ENCODE results near the gene CDC5L. TPM values are rescaled to one million over a fixed set of nuclear protein-coding genes. Genes with fewer than 3 reads are reported as not detected.

The CDC5L gene
- polyA plus RNA-seq, 3 donors from 2014 or later, result 8.1 to 16.6 (median 10.6) TPM

DNA sequence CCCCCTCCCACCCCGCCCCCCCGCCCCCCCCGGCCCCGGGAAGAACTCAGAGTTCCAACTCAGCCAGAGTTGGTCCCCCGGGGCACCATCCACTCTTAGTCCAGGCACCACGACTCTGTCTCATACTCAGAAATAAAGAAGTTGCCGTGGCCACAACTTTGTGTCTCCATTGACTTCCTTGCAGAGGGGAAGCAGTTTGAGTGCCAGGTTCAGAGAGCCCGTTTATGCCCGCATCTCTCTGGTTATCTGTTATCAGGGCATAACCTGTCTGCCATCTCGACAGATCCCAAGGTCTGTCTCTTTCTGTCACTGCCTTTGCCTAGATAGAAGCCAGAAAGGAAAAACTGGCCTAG is 605 bp downstream of the CDC5L start:
- Mint-ChIP-seq H3K4me3 (peak overlapping the region; percentile 91 to 100 (median 96)), H3K36me3 (peaks cover 0 to 13% (median 0%) of the 10 kb centered on the region in 3 donors), H3K27ac (peak overlapping the region; percentile 75 to 99 (median 91)), H3K9me3 (no peaks in the 10 kb centered on the region), H3K4me1 (peaks cover 39 to 43% of the 10 kb centered on the region in 2 donors), H3K27me3 (ENCODE audit: low read depth in 3 of 3) (peaks cover 7 to 11% (median 8%) of the 10 kb centered on the region in 3 donors)
- DNase-seq, result no peak

DNA sequence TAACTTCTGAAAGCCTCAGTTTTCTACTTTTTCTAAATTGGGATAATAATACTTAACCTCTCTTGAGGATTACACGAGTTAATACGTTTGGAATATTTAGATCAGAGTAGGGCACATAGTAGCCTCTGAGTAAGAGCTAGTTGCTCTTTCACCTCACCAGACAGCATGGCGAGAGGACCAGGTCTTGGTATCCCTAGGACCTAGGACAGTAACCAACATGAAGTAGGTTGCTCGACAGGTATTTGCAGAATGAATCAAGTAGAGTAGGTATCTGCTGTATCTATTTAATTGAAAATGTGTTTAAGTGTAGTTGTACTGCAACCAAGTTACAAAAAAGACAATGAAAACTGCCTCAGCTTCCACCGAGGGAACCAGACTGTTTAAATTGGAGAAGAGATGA is 1.4 kb downstream of the CDC5L start:
- Mint-ChIP-seq H3K27me3 (ENCODE audit: low read depth in 3 of 3) (peaks cover 7 to 11% (median 8%) of the 10 kb centered on the region in 3 donors), H3K9me3 (no peaks in the 10 kb centered on the region), H3K4me1 (peaks cover 39 to 43% of the 10 kb centered on the region in 2 donors), H3K36me3 (peaks cover 1 to 19% (median 2%) of the 10 kb centered on the region in 3 donors), H3K4me3 (peak overlapping the region; percentile 91 to 100 (median 96)), H3K27ac (peak overlapping the region; percentile 66 to 97 (median 82))
- no peak for DNase-seq

DNA sequence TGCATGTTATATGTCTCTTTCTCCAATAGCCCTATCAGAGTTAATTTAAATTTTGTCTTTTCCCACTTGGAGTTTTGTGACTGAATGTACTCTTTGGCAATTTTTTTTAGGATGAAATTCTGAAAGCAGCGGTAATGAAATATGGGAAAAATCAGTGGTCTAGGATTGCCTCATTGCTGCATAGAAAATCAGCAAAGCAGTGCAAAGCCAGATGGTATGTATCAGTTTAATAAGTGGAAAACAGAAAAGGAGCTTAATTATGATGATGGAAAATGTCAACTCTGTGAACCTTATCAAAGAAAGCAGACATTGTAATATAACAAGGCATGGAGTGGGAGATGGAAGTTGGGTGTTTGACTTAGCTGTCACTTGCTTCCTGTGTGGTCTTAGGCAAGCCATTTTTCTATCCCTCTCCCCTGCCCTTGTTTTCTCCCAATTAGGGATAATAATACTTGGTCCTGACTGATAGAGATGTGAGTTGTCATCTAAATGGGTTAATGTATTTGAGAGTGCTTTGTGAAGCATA is 2.7 kb downstream of the CDC5L start:
- Mint-ChIP-seq H3K4me1 (peaks cover 39 to 48% of the 10 kb centered on the region in 2 donors), H3K36me3 (peaks cover 10 to 30% (median 12%) of the 10 kb centered on the region in 3 donors), H3K9me3 (no peaks in the 10 kb centered on the region), H3K27ac (no peak overlapping the region), H3K27me3 (ENCODE audit: low read depth in 3 of 3) (peaks cover 7 to 11% (median 8%) of the 10 kb centered on the region in 3 donors), H3K4me3 (peak overlapping the region in 3 of 5 donors; percentile 2 to 95 (median 18))
- DNase-seq, result no peak

DNA sequence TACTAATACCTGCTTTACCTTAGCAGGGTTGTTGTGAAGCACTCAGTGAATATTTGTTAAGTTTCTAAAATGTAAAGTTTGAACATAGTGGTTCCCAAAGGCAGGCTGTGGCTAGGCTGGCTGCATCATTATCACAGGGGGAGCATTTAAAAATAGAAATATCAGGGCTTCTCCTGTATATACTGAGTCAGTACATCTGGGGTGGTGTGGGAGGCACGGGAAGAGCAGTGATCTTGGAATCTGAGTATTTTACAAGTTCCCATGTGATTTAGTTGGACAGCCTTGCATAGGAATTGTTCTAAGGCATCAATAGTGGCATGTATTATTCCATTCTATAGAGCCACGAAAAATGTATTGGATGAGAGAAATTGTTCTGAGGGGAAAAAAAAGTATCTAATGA is 8.0 kb downstream of the CDC5L start:
- H3K4me1 Mint-ChIP-seq, result peaks cover 17 to 39% of the 10 kb centered on the region in 2 donors
- no peak for DNase-seq
- no peaks in the 10 kb centered on the region for H3K9me3 Mint-ChIP-seq
- no peaks in the 10 kb centered on the region for H3K27me3 Mint-ChIP-seq (ENCODE audit: low read depth in 3 of 3)
- H3K4me3 Mint-ChIP-seq, result no peak overlapping the region
- H3K36me3 Mint-ChIP-seq, result peaks cover 21 to 61% (median 33%) of the 10 kb centered on the region in 3 donors
- no peak overlapping the region for H3K27ac Mint-ChIP-seq

DNA sequence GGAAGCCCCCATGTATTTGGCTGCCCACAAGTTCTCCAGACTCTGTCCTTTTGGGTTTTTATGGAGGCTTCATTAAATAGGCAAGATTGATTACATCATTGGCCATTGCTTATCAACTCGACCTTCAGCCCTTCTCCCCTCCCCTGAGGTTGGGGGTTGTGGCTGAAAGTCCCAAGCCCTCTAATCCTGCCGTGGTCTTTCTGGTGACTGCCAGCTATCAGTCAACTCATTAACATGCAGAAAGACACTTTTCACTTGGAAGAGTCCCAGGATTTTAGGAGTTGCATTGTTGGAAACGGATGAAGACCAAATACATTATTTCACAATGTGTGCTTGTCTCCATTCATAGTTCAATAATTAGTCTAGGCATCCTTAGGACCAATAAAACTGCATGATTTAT is 9.5 kb downstream of the CDC5L start:
- no peak overlapping the region for H3K27ac Mint-ChIP-seq
- peaks cover 21 to 66% (median 40%) of the 10 kb centered on the region in 3 donors for H3K36me3 Mint-ChIP-seq
- H3K4me3 Mint-ChIP-seq, result no peak overlapping the region

DNA sequence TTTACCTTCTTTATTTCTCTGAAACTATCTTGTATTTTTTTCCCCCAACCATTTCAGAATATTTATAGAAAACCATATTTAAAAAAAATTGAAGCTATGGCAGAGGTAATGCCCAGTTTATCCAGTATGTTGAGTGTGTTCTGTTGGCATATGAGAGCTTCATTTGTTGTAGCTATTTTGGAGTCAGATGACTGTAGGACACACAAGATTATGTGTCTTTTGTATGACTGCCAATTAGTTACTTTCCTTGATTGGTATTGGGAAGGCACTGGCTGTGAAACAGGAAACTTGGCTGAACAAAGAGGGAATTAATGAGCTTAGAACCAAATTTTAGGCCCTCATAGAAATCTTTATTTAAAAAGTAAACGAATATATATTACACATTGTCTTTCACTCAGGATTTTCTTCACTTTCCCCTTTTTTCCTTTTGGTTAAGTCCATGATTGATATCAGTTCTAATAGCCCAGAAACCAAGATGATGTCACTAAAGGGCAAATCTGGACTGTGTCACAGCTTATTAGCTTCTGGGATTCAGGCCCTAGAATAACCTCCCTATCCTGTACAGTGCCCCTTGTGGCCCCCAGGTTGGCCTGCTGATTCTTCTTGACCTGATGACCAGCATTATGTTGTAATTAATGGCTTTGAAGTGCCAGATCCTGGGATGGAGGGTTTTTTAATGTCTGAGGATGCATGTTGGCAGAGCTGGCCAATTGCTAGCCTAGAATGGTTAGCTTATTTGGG is 10.1 kb downstream of the CDC5L start:
- Mint-ChIP-seq H3K36me3 (peaks cover 21 to 64% (median 40%) of the 10 kb centered on the region in 3 donors), H3K4me1 (peaks cover 21 to 51% of the 10 kb centered on the region in 2 donors), H3K4me3 (no peak overlapping the region), H3K27me3 (ENCODE audit: low read depth in 3 of 3) (peaks cover 0 to 3% (median 0%) of the 10 kb centered on the region in 3 donors), H3K27ac (peak overlapping the region in 2 of 6 donors; percentile 3 to 55), H3K9me3 (no peaks in the 10 kb centered on the region)
- DNase-seq, result no peak

More for the DNA sequence above, 9.5 kb downstream of the CDC5L start:
- Mint-ChIP-seq H3K9me3 (no peaks in the 10 kb centered on the region), H3K4me1 (peaks cover 21 to 45% of the 10 kb centered on the region in 2 donors), H3K27me3 (ENCODE audit: low read depth in 3 of 3) (peaks cover 0 to 3% (median 0%) of the 10 kb centered on the region in 3 donors)
- no peak for DNase-seq

DNA sequence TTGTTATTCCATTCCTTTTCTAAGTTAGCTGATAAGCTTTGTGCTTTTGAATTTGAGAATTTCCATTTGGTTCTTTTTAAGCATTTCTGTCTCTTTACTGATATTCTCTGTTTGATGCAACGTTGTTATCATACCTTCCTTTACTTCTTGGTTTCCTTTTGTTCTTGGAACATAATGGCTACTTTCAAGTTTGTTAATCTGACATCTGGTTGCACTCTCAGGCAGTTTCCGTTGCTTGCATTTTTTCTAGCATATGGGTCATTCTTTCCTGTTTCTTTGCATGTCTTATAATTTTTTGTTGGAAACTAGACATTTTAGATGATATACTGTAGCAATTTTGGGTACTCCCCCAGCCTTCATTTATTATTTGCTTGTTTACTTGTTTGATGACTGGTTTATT is 12.5 kb downstream of the CDC5L start:
- peaks cover 0 to 3% (median 0%) of the 10 kb centered on the region in 3 donors for H3K27me3 Mint-ChIP-seq (ENCODE audit: low read depth in 3 of 3)
- H3K27ac Mint-ChIP-seq, result no peak overlapping the region
- H3K4me1 Mint-ChIP-seq, result peaks cover 21 to 59% of the 10 kb centered on the region in 2 donors
- H3K4me3 Mint-ChIP-seq, result no peak overlapping the region
- peaks cover 10 to 58% (median 38%) of the 10 kb centered on the region in 3 donors for H3K36me3 Mint-ChIP-seq
- no peaks in the 10 kb centered on the region for H3K9me3 Mint-ChIP-seq
- DNase-seq, result no peak

DNA sequence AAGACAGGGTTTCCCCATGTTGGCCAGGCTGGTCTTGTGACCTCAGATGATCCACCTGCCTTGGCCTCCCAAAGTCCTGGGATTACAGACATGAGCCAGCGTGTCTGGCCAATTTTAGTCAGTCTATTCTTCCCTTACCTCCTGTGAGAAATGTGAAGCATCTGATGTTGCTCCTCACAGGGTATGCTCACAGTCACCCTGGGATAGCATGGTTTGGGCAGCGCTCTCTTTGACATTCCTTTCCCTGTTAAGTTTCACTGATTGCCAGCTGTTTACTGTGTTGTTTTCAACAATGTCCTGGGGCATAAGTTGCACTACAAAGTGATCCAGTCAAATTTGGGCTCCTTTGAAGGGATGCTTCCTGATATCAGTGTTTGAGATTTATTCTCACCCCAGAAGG is 13.1 kb downstream of the CDC5L start:
- peaks cover 0 to 3% (median 0%) of the 10 kb centered on the region in 3 donors for H3K27me3 Mint-ChIP-seq (ENCODE audit: low read depth in 3 of 3)
- H3K9me3 Mint-ChIP-seq, result no peaks in the 10 kb centered on the region
- no peak for DNase-seq
- H3K36me3 Mint-ChIP-seq, result peaks cover 9 to 62% (median 39%) of the 10 kb centered on the region in 3 donors
- H3K4me1 Mint-ChIP-seq, result peaks cover 22 to 53% of the 10 kb centered on the region in 2 donors
- H3K4me3 Mint-ChIP-seq, result no peak overlapping the region
- peak overlapping the region in 1 of 6 donors; percentile 23 for H3K27ac Mint-ChIP-seq

DNA sequence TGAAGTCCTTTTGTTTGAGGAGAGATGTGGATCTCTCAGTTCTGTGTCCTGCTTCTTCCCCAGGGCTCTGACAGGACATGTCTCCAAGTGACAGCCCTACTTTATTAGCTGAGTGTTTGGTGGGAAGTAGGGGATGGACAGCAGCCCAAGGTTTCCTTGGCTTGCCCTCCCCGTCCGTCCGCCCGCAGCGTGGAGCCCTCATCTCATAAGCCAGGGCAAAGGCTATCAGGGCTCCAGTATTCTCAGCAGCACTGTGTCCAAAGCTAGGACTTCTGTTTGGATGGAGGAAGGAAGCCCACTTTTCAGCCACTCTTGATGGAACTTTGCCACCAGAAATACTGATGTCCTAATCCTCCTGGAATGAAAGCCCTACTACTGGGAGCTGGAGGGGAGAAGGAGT is 13.6 kb downstream of the CDC5L start:
- no peak overlapping the region for H3K27ac Mint-ChIP-seq
- H3K9me3 Mint-ChIP-seq, result no peaks in the 10 kb centered on the region
- H3K27me3 Mint-ChIP-seq (ENCODE audit: low read depth in 3 of 3), result peaks cover 0 to 3% (median 0%) of the 10 kb centered on the region in 3 donors
- H3K4me1 Mint-ChIP-seq, result peaks cover 22 to 53% of the 10 kb centered on the region in 2 donors
- DNase-seq, result no peak
- peaks cover 9 to 64% (median 39%) of the 10 kb centered on the region in 3 donors for H3K36me3 Mint-ChIP-seq
- H3K4me3 Mint-ChIP-seq, result no peak overlapping the region

DNA sequence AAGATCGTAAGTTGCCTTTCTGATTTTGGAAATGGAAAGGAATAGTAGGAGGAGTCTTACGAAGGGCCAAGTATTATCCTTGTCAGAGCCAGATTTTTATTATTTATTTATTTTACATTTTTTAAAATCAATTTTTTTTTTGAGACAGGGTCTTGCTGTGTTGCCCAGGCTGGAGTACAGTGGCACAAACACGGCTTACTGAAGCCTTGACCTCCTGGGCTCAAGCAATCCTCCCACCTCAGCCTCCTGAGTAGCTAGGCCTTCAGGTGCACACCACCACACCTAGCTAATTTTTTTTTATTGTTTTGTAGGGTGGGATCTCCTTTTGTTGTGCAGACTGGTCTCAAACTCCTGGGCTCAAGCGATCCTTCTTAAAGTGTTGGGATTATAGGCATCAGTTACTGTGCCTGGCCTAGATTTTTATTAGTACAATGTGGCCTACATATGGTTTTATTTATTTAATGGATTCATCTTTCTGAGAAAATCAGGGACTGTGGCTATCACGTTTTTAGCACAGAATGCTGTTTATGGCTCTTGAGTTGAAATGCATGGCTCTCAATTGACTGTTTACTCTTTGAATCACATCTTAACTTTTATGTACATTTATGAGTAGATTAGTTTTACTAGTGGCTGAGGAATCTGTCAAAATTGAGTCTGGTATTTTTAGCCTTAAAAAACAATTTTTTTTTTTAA is 16.7 kb downstream of the CDC5L start:
- H3K9me3 Mint-ChIP-seq, result no peaks in the 10 kb centered on the region
- H3K4me3 Mint-ChIP-seq, result no peak overlapping the region
- no peak for DNase-seq
- H3K27ac Mint-ChIP-seq, result no peak overlapping the region
- H3K27me3 Mint-ChIP-seq (ENCODE audit: low read depth in 3 of 3), result peaks cover 0 to 3% (median 0%) of the 10 kb centered on the region in 3 donors
- peaks cover 18 to 65% (median 39%) of the 10 kb centered on the region in 3 donors for H3K36me3 Mint-ChIP-seq
- H3K4me1 Mint-ChIP-seq, result peaks cover 13 to 49% of the 10 kb centered on the region in 2 donors

DNA sequence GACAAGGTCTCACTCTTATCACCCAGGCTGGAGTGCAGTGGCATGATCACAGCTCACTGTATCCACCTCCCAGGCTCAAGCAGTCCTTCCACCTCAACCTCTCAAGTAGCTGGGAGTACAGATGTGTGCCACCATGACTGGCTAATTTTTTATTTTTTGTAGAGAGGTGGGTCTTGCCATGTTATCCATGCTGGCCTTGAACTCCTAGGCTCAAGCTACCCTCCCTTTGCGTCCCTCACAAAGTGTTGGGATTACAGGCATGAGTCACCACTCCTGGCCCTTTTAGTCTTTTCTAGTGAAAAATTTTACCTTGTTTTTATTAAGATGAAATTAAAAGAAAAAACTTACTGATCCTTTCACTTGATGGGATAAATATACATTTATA is 17.2 kb downstream of the CDC5L start:
- no peak for DNase-seq
- H3K36me3 Mint-ChIP-seq, result peaks cover 23 to 67% (median 41%) of the 10 kb centered on the region in 3 donors
- no peaks in the 10 kb centered on the region for H3K9me3 Mint-ChIP-seq
- H3K4me1 Mint-ChIP-seq, result peaks cover 13 to 49% of the 10 kb centered on the region in 2 donors
- no peak overlapping the region for H3K27ac Mint-ChIP-seq
- H3K4me3 Mint-ChIP-seq, result no peak overlapping the region
- H3K27me3 Mint-ChIP-seq (ENCODE audit: low read depth in 3 of 3), result peaks cover 0 to 3% (median 0%) of the 10 kb centered on the region in 3 donors

DNA sequence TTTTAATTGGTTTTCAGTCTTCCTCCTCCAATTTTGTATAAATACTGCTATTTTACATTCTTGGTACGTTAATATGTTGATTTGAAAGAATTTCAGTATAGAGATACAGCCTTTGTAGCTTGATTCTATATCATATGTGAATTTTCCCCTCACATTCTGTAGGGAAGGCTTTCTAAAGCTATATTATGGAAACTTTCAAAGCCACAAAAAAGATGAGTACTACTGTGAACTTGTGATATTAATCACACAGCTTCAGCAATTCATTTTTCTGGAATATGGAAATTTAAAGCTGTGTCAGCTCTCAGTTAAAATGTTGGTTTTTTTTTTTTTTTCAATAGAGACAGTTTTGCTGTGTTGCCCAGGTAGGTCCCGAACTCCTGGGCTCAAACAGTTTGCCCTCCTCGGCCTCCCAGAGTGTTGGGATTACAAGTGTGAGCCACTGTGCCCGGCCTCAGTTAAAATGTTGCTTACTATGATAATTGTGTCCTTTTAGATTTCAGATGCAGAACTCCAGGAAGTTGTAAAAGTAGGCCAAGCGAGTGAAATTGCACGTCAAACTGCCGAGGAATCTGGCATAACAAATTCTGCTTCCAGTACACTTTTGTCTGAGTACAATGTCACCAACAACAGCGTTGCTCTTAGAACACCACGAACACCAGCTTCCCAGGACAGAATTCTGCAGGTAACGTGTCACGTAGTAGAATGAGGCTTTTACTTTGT is 20.6 kb downstream of the CDC5L start:
- peak overlapping the region in 1 of 6 donors; percentile 46 for H3K27ac Mint-ChIP-seq
- no peaks in the 10 kb centered on the region for H3K9me3 Mint-ChIP-seq
- DNase-seq, result no peak
- H3K4me3 Mint-ChIP-seq, result no peak overlapping the region
- H3K4me1 Mint-ChIP-seq, result peaks cover 13 to 46% of the 10 kb centered on the region in 2 donors
- peaks cover 0 to 2% (median 0%) of the 10 kb centered on the region in 3 donors for H3K27me3 Mint-ChIP-seq (ENCODE audit: low read depth in 3 of 3)
- H3K36me3 Mint-ChIP-seq, result peaks cover 35 to 71% (median 47%) of the 10 kb centered on the region in 3 donors

DNA sequence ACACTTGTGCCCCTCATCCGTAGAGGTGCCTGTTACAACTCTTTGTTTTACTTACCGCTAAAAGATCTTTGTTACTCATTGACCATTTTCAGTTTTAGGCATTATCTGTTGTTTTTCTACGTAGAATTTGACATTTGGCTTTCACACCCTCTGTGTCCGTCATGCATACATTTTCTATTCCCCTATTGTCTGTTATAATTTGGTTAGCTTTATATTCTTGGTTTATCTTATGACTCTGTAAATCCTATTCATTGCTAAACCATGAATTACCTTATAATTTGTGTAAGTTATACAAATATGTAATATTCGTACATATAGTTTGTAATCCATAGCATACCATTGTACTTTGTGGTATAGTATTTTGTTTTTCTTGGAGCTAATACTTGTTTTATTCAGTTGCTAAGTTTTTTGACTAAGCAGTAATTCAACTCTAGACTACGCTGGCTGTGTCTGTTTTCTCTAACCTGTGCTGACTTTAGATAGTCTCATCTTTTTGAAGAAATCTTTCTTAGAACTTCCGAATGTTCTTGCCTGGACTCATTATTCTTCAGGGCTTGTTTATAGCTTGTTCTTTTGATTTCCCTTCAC is 21.8 kb downstream of the CDC5L start:
- Mint-ChIP-seq H3K4me3 (no peak overlapping the region), H3K27me3 (ENCODE audit: low read depth in 3 of 3) (peaks cover 0 to 2% (median 0%) of the 10 kb centered on the region in 3 donors), H3K4me1 (peaks cover 13 to 37% of the 10 kb centered on the region in 2 donors), H3K36me3 (peaks cover 37 to 67% (median 41%) of the 10 kb centered on the region in 3 donors), H3K27ac (no peak overlapping the region), H3K9me3 (no peaks in the 10 kb centered on the region)
- no peak for DNase-seq
